Activated T-cell treated with anti-CD3 and anti-CD28 coated beads, Interleukin-2, amount 50 U/mL, for 24 hours (primary cell): ENCODE measurements around the gene VPS41.
A peak's percentile ranks its signal among the peaks of the same experiment; 100 is the strongest.
"Not testable (repeated sequence)": the region's sequence is repeated elsewhere in the genome, so short reads cannot be mapped to it uniquely, and the experiment has no call there.

Experiments
- DNase-seq: peaks from one replicate; pipeline ENCODE4 v3.0.0-alpha.2; 2020
- H3K27ac Mint-ChIP-seq: 2 replicates; pipeline ENCODE4 v1.8.0; 2020; ENCODE audit warnings: mild to moderate bottlenecking, mixed read lengths
- H3K27me3 Mint-ChIP-seq: 2 replicates; pipeline ENCODE4 v1.8.0; 2020; ENCODE audit warnings: mixed read lengths
- H3K36me3 Mint-ChIP-seq: 2 replicates; pipeline ENCODE4 v1.8.0; 2020; ENCODE audit warnings: low read depth, mixed read lengths
- H3K4me1 Mint-ChIP-seq: 2 replicates; pipeline ENCODE4 v1.8.0; 2020; ENCODE audit warnings: low read depth, mixed read lengths
- H3K4me3 Mint-ChIP-seq: 2 replicates; pipeline ENCODE4 v1.8.0; 2020; ENCODE audit warnings: mild to moderate bottlenecking, moderate library complexity, mixed read lengths
- H3K9me3 Mint-ChIP-seq: 2 replicates; pipeline ENCODE4 v1.8.0; 2020; ENCODE audit warnings: mixed read lengths

Gene VPS41

DNA sequence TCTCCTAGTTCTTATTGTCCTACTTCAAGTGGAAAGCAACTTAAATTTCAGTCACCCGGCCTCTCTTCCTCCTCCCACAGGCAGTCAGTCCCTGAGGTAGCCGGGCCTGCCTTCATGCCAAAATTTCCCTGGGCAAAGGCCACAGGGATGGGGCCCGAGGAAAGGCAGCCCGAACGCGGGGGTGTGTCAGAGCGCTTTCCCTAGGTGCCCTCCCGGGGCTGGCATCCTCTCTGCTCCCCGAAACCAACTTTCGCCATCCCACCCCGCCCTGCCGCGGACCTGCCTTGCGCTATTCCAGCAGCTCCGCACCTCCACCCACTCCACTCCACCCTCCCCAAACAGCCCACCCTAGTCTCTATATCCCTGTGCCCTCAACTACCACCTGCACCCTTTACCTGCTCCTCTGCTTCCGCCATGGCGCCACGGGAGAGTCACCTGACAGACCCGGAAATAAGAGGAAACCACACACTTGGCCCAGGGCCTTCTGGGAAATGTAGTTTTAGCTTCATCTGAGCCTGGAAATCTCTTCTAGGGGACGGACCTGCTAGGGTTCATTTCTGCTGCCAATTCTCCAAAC lies at the start of gene VPS41:
Gene VPS41 (minus strand): TSS at position 433 of the 577 bp plus-strand sequence. CDS start 17 bp downstream, at position 416.
- peak within 1 kb of the TSS; percentile 96 for H3K4me3 Mint-ChIP-seq
- peaks cover 22% of the 10 kb centered on the region for H3K36me3 Mint-ChIP-seq
- no peaks in the 10 kb centered on the region for H3K9me3 Mint-ChIP-seq

DNA sequence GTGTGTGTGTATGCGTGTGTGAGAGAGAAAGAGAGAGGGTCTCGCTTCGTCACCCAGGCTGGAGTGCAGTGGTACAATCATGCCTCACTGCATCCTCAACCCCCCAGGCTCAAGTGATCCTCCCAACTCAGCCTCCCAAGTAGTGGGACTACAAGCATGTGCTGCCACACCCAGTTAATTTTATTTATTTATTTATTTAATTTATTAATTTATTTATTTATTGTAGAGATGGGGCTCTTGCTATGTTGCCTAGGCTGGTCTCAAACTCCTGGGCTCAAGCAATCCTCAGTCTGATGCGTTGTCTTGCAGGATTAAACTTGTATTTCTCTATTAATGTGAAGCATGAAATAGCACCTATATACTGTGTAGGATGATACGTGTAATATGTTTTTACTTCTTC lies 46.9 kb upstream of the VPS41 start:
- Mint-ChIP-seq H3K9me3 (no peaks in the 10 kb centered on the region), H3K27me3 (peaks cover 32% of the 10 kb centered on the region), H3K4me3 (no peak overlapping the region), H3K27ac (no peak overlapping the region), H3K36me3 (no peaks in the 10 kb centered on the region), H3K4me1 (no peaks in the 10 kb centered on the region)
- no peak for DNase-seq

More for the DNA sequence above, at the start of gene VPS41:
- peak; percentile 77 for DNase-seq
- H3K4me1 Mint-ChIP-seq, result peaks cover 45% of the 10 kb centered on the region
- H3K27ac Mint-ChIP-seq, result peak within 1 kb of the TSS; percentile 95
- H3K27me3 Mint-ChIP-seq, result no peaks in the 10 kb centered on the region

DNA sequence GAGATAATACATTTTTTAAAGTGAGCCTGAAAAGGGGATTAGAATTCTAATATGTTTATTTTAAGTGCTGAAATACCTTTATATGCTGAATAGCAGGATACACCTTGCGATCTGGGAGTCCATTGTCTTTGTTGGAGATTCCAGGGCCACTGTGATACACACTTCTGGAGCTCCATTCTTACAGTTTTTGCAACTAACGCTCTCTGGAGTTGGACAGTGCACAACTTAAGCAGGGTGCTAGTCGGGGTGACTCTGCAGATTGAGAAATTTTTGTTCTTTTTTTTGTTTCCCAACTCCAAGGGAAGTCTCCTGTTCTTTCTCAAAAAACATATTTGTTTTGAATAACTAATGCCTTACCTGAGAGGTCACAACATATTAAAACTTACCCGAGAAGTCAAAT lies 45.0 kb upstream of the VPS41 start:
- Mint-ChIP-seq H3K27ac (no peak overlapping the region), H3K4me1 (no peaks in the 10 kb centered on the region), H3K36me3 (no peaks in the 10 kb centered on the region), H3K9me3 (no peaks in the 10 kb centered on the region), H3K27me3 (peaks cover 30% of the 10 kb centered on the region), H3K4me3 (no peak overlapping the region)
- DNase-seq, result no peak

DNA sequence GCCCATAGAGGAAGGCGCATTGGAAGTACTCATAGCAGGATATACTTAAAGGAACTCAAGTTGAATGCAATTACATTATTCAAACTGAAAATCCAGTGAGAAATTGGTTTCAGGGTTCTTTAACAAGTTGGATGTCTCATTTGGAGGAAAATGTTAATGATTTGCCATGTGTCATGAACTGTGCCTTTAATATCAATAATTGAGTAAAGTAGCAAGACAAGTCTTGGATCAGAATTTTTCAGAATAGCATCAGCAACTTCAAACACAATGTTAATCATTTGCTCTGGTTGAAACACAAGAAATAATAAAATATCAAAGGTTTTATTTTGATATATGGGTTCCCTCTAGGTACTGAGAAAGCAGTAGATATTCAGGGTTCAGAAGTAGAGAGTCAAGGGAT lies 44.2 kb upstream of the VPS41 start:
- Mint-ChIP-seq H3K9me3 (no peaks in the 10 kb centered on the region), H3K27me3 (peaks cover 30% of the 10 kb centered on the region), H3K36me3 (no peaks in the 10 kb centered on the region), H3K4me3 (no peak overlapping the region), H3K27ac (no peak overlapping the region), H3K4me1 (no peaks in the 10 kb centered on the region)
- no peak for DNase-seq

DNA sequence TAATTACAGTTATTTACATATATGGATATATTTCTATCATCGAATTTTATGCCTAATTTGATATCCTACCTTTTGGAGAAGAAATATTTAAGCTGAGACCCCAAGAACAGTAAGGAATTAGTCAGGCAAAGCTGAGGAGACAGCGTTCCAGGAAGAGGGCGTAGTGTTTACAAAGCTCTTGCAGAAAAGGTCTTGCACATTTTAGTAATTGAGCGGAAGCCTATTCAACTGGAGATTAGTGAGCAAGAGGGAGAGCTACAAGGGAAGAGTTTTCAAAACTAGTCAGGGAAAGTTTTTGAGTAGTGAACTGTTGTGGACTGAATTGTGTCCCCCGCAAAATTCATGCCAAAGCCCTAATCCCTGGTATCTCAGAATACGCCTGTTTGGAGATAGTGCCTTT lies 42.2 kb upstream of the VPS41 start:
- no peak overlapping the region for H3K27ac Mint-ChIP-seq
- H3K36me3 Mint-ChIP-seq, result no peaks in the 10 kb centered on the region
- peaks cover 24% of the 10 kb centered on the region for H3K27me3 Mint-ChIP-seq
- DNase-seq, result no peak
- no peaks in the 10 kb centered on the region for H3K9me3 Mint-ChIP-seq
- H3K4me3 Mint-ChIP-seq, result no peak overlapping the region
- H3K4me1 Mint-ChIP-seq, result no peaks in the 10 kb centered on the region

DNA sequence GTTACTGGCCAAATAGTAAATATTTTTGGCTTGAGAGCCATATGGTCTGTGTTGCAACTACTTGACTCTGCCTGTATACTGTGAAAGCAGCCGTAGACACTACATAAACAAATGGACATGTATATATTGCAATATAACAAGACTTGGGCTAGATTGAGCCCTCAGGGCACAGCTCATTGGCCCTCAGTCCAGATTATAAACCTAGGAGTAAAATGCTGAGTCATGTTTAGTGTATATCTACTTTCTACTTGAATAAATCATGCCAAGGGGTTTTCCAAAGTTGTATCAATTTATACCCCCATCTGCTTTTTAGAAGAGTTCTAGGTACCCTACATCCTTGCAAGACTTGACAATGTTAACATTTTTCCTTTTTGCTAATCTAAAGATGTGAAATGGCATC lies 41.3 kb upstream of the VPS41 start:
- DNase-seq, result no peak
- Mint-ChIP-seq H3K27ac (no peak overlapping the region), H3K36me3 (no peaks in the 10 kb centered on the region), H3K9me3 (no peaks in the 10 kb centered on the region), H3K4me1 (no peaks in the 10 kb centered on the region), H3K4me3 (no peak overlapping the region), H3K27me3 (peaks cover 20% of the 10 kb centered on the region)

DNA sequence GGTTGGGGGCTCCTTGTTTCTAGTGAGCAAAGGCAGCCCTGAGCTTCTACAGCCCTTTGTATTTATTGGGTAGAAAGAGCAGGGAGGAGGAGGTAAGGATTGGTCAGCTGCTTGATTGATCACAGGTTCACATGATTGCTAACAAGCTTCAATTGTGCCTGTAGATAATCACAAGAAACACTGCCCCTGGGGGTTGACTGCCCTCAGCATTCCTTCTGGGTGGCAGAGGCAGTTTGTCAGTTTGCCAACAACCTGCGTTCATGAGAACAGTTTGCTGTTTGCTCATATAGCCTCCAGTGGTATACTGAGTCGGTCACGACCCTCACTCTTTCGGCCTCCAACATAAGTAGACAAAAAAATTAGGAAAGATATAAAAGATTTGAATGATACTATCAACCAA lies 38.5 kb upstream of the VPS41 start:
- not testable (repeated sequence) for H3K36me3 Mint-ChIP-seq, H3K4me1 Mint-ChIP-seq, H3K27ac Mint-ChIP-seq, H3K9me3 Mint-ChIP-seq, H3K4me3 Mint-ChIP-seq, DNase-seq
- peaks cover 16% of the 10 kb centered on the region for H3K27me3 Mint-ChIP-seq

DNA sequence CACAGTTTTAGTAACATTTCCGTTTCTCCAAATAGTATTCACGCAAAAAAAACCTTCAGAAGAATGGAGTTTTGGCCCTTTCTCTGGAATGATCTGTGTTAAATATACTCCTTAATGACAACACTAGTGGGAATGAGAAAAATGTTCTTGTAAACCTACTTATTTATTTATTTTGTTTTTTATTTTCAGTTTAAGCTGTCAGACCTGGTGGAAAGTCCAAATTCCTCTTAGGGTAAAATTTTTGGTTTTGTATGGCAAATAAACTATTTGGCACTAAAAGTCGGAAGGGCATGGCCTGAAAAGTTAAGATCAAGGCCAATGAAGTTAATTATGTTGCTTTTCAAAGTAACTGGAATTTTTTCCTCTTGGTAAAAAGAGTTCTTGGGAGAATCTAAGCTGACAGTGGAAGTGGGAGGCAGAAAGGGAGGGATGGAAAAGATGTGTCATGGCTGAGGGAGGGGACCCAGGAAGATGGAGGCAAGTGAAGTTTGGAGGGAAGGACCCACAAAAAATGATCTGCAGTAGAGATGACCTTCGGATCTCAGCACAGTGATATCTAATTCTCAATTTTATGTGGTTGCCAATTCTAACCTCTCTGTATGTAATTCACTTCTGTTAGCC lies 33.5 kb upstream of the VPS41 start:
- no peaks in the 10 kb centered on the region for H3K9me3 Mint-ChIP-seq
- H3K4me1 Mint-ChIP-seq, result no peaks in the 10 kb centered on the region
- no peak overlapping the region for H3K27ac Mint-ChIP-seq
- peaks cover 16% of the 10 kb centered on the region for H3K27me3 Mint-ChIP-seq
- H3K4me3 Mint-ChIP-seq, result no peak overlapping the region
- DNase-seq, result no peak
- H3K36me3 Mint-ChIP-seq, result no peaks in the 10 kb centered on the region

DNA sequence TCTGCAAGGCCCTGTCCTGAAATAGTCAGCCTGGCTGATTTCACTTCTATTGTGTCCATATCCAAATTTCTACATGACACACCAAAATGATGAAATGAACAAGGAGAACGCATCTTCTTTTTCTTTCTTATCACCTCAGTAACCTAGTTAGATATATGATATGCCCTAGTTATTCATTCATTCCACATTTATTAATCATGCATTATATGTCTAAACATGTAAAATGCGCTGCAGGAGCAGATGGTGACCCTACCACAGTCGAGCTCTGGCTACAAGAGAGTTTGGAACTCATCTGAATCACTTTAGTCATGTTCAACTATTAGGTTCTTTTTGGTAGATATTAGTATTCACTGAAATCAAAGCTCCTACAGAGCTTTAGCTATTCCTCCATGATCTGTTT lies 31.8 kb upstream of the VPS41 start:
- H3K9me3 Mint-ChIP-seq, result no peaks in the 10 kb centered on the region

DNA sequence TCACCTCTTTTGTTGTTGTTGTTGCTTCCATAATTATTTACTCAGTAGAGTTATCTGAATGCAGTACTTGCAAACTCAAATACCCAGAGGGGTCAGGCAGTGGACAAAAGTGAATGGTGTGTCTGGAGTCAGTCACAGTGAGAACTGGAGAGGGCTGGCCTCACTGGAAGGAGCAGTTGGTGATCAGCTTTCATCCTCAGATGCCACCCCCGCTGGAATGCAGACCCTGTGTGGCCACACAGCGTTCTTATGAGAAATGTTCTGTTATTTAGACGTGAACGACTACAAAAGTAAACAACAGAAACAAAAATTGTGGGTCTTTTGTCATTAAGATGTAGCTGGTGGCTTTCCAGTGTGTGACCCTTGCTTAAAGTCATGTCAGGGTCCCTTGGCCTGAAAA lies 29.6 kb upstream of the VPS41 start:
- peaks cover 7% of the 10 kb centered on the region for H3K27me3 Mint-ChIP-seq
- H3K27ac Mint-ChIP-seq, result no peak overlapping the region
- no peaks in the 10 kb centered on the region for H3K4me1 Mint-ChIP-seq
- no peaks in the 10 kb centered on the region for H3K9me3 Mint-ChIP-seq
- no peak overlapping the region for H3K4me3 Mint-ChIP-seq
- H3K36me3 Mint-ChIP-seq, result no peaks in the 10 kb centered on the region
- no peak for DNase-seq

More for the DNA sequence above, 31.8 kb upstream of the VPS41 start:
- Mint-ChIP-seq H3K4me1 (no peaks in the 10 kb centered on the region), H3K36me3 (no peaks in the 10 kb centered on the region), H3K4me3 (no peak overlapping the region), H3K27ac (no peak overlapping the region), H3K27me3 (peaks cover 9% of the 10 kb centered on the region)
- DNase-seq, result no peak

DNA sequence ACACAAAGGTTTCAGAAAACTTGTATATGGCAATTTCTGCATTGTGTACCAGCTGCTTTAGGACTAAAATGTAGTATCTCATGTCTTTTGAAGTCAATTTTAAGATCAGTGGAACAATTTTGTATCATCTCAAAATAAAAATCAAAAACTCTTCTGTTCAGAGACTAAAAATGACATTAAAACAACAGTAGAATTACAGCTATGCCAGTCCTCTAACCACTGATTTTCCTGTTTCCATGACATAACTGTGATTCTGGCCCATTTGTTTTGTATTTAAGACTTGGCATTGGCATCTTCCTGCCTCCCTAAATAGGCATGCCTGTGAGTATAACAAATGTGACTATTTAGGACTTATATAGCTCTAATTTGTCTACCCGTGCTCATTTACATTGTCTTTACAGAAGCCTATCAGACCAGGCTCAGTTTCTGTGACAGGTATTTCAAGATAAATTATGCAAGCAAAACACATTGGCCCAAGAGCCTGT lies 29.1 kb upstream of the VPS41 start:
- no peak overlapping the region for H3K4me3 Mint-ChIP-seq
- DNase-seq, result no peak

DNA sequence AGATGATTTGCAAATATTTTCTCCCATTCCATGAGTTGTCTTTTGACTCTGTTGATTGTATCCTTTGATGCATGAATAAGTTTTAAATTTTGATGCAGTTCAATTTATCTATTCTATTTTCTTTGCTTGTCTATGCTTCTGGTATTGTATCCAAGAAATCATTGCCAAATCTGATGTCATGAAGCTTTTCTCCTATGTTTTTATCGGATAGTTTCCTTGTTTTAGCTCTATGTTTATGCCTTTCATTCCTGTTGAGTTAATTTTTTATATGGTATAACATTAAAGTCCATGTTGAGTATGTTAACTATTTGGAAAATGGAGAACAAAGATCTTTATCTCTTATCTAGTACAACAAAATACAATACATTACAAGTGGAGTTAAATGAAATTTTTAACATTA lies 27.6 kb upstream of the VPS41 start:
- no peaks in the 10 kb centered on the region for H3K36me3 Mint-ChIP-seq
- DNase-seq, result no peak
- H3K9me3 Mint-ChIP-seq, result no peaks in the 10 kb centered on the region
- H3K4me1 Mint-ChIP-seq, result no peaks in the 10 kb centered on the region
- no peak overlapping the region for H3K4me3 Mint-ChIP-seq
- H3K27ac Mint-ChIP-seq, result no peak overlapping the region
- H3K27me3 Mint-ChIP-seq, result peaks cover 3% of the 10 kb centered on the region

More for the DNA sequence above, 29.1 kb upstream of the VPS41 start:
- Mint-ChIP-seq H3K4me1 (no peaks in the 10 kb centered on the region), H3K9me3 (no peaks in the 10 kb centered on the region), H3K27ac (no peak overlapping the region), H3K36me3 (no peaks in the 10 kb centered on the region), H3K27me3 (peaks cover 7% of the 10 kb centered on the region)

DNA sequence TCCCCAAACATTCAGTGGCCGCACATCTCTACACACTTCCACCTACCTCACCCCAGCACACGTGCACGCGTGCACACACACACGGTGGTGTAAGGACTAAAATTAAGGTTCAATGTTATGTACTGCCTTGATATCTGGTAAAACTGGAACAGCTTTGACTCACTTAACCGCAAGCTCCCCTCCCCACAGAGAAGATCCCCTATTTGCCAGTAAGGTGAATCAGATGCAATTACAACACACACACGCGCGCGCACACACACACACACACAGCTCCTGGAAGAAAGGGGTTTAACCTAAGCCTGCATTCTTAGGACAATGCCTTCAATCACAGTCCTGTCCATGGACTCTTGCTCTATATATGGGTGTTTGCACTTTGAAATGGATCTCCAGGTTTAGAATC lies 25.5 kb upstream of the VPS41 start:
- Mint-ChIP-seq H3K4me3 (no peak overlapping the region), H3K36me3 (no peaks in the 10 kb centered on the region), H3K9me3 (no peaks in the 10 kb centered on the region), H3K27me3 (peaks cover 3% of the 10 kb centered on the region), H3K27ac (no peak overlapping the region), H3K4me1 (no peaks in the 10 kb centered on the region)
- DNase-seq, result no peak

DNA sequence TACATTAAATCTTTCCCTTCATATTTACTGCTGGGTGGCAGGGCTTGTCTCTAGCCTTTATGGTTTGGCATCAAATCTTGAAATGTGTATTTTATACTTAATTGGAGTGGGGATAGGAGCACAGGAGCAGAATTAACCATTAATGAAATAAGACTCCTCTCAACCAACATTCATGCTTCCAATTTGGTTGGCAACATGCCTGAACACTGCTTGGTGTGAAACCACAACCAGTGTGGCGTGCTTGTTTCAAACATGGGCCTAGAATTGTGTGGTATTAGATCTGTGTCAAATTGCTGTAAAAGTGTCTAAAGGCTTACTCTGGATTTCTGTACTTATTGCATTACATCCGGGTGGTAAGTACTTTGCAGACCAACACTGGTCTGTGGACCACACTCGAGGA lies 25.1 kb upstream of the VPS41 start:
- H3K9me3 Mint-ChIP-seq, result no peaks in the 10 kb centered on the region
- no peak overlapping the region for H3K27ac Mint-ChIP-seq
- H3K4me3 Mint-ChIP-seq, result no peak overlapping the region
- DNase-seq, result no peak
- H3K36me3 Mint-ChIP-seq, result no peaks in the 10 kb centered on the region
- H3K27me3 Mint-ChIP-seq, result peaks cover under 1% of the 10 kb centered on the region
- no peaks in the 10 kb centered on the region for H3K4me1 Mint-ChIP-seq

DNA sequence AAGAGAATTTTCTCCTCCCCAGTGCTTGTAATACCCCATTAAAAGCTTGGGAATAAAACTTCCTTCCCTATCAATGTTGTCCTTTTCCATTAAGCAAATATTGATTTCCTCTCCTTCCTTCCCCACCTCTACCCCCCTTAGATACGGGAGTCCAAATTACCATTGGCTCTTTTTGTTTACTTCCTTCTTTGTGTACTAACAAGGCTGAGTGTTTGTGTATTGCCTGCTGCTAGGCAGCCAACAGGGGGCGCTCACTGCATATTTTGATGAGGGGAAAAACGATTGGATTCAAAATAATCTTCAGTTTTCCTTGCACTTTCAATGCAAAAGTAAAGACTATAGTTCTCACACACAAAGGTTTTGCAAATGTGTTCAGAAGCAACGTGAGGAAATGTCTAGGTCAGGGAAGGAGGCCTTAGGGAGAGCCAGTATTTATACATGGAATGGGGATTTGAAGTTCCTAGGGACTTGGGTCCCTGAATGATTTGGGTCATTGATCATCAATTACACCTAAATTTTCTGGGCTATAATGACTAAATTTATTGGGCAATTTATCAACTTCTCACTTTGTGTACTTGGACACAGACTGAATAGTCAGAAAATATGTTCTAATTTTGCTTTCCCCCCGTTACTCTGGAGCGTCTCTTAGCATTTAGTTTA lies 23.6 kb upstream of the VPS41 start:
- Mint-ChIP-seq H3K27me3 (peaks cover 2% of the 10 kb centered on the region), H3K4me3 (no peak overlapping the region), H3K9me3 (no peaks in the 10 kb centered on the region), H3K36me3 (no peaks in the 10 kb centered on the region), H3K27ac (no peak overlapping the region), H3K4me1 (peaks cover 1% of the 10 kb centered on the region)
- DNase-seq, result peak; percentile 50
